Measurements from ENCODE around the gene SNX25.

DNA sequence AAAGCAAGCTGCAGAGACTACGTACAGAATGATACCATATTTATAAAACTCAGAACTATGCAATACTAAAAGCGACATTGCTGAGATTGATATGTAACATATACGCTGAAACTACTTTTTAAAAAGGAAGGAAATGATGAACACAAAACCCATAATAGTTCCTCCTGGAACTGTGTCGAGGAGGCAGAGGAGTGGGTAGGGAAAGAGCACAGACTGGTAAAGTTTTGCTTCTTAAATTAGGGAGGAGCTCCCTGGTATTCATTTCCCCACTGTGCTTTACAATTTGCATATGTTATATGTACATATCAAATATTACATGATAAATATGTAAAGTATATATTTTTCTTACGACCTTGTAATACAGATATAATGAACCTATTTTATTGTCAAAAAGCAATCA is 202.5 kb downstream of the SNX25 start:
- no peak for TF ChIP-seq POLR2A (IDR thresholded peaks at IDR 0.05)
- TF ChIP-seq, protein P1, sequence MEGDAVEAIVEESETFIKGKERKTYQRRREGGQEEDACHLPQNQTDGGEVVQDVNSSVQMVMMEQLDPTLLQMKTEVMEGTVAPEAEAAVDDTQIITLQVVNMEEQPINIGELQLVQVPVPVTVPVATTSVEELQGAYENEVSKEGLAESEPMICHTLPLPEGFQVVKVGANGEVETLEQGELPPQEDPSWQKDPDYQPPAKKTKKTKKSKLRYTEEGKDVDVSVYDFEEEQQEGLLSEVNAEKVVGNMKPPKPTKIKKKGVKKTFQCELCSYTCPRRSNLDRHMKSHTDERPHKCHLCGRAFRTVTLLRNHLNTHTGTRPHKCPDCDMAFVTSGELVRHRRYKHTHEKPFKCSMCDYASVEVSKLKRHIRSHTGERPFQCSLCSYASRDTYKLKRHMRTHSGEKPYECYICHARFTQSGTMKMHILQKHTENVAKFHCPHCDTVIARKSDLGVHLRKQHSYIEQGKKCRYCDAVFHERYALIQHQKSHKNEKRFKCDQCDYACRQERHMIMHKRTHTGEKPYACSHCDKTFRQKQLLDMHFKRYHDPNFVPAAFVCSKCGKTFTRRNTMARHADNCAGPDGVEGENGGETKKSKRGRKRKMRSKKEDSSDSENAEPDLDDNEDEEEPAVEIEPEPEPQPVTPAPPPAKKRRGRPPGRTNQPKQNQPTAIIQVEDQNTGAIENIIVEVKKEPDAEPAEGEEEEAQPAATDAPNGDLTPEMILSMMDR (IDR thresholded peaks at IDR 0.05), result no peak
